Activated B cell treated with CpG ODN at 0.5 μM for 24 hours (primary cell): Measurements from ENCODE around the gene TRPV6. TPM values are rescaled to one million over a fixed set of nuclear protein-coding genes. Genes with fewer than 3 reads are reported as not detected.
A peak's percentile ranks its signal among the peaks of the same experiment; 100 is the strongest.

Experiments used
- ATAC-seq: fragments of 200-7000 bp; cut with Tn5 transposase; one replicate; pipeline ENCODE4 v1.10.0; 2021; ENCODE audit warnings: low read depth, mild to moderate bottlenecking, moderate library complexity
- CTCF ChIA-PET: fragments of 350-600 bp; sonication (Branson Sonifier 250); formaldehyde crosslinking; loops from one replicate; lab custom pipeline; 2021; ENCODE audit warnings: antibody characterized with exemption; lab: Charles Lee
- POLR2A ChIA-PET: fragments of 350-600 bp; sonication (Branson Sonifier 250); formaldehyde crosslinking; loops from one replicate; lab custom pipeline; 2021; ENCODE audit warnings: antibody characterized with exemption; lab: Charles Lee
- DNase-seq: peaks from one replicate; pipeline ENCODE4 v3.0.0; 2022
- H3K27ac Mint-ChIP-seq: one replicate; pipeline ENCODE4 v1.8.0; 2020; ENCODE audit warnings: mixed read lengths
- H3K27me3 Mint-ChIP-seq: one replicate; pipeline ENCODE4 v1.8.0; 2021; ENCODE audit warnings: mixed read lengths
- H3K36me3 Mint-ChIP-seq: one replicate; pipeline ENCODE4 v1.8.0; 2021; ENCODE audit warnings: low read depth, mixed read lengths
- H3K4me1 Mint-ChIP-seq: one replicate; pipeline ENCODE4 v1.8.0; 2021; ENCODE audit warnings: mixed read lengths
- H3K4me3 Mint-ChIP-seq: one replicate; pipeline ENCODE4 v1.8.0; 2020; ENCODE audit warnings: mild to moderate bottlenecking, mixed read lengths
- H3K9me3 Mint-ChIP-seq: one replicate; pipeline ENCODE4 v1.8.0; 2020; ENCODE audit warnings: mixed read lengths
- CTCF ChIP-seq: fragments of 200-600 bp; IDR thresholded peaks from one replicate; pipeline ENCODE4 v1.8.0; 2022; ENCODE audit warnings: antibody characterized with exemption, mild to moderate bottlenecking
- intact Hi-C: fragments of 100-400 bp; cut with micrococcal nuclease; formaldehyde crosslinking; loops from one replicate; pipeline ENCODE4 v1.15.1; 2024
- total RNA-seq: library from RNA; stranded (reverse); gene quantifications from 2 replicates; pipeline ENCODE4 v1.2.3, GENCODE V29; 2022

Gene TRPV6
- total RNA-seq, 1 donor from 2014 or later, result not detected

- Mint-ChIP-seq H3K36me3 (no peaks in the 10 kb centered on the region), H3K27ac (no peak overlapping the region), H3K4me1 (no peaks in the 10 kb centered on the region), H3K9me3 (no peaks in the 10 kb centered on the region), H3K4me3 (no peak overlapping the region), H3K27me3 (peaks cover 17% of the 10 kb centered on the region)
- CTCF ChIA-PET, result interaction anchor here (1.3 kb wide), 1 partner anchor 10 kb away, joined by 3 read pairs; no protein-coding TSS in a partner anchor
- ATAC-seq (no peak), DNase-seq (no peak)
- no peak for TF ChIP-seq CTCF
- intact Hi-C loops, result no loop called here
- POLR2A ChIA-PET, result no interaction called here
These were observed 6.0 kb upstream of the TRPV6 start for GRCh38 chr7:142891490-142892082.

DNA sequence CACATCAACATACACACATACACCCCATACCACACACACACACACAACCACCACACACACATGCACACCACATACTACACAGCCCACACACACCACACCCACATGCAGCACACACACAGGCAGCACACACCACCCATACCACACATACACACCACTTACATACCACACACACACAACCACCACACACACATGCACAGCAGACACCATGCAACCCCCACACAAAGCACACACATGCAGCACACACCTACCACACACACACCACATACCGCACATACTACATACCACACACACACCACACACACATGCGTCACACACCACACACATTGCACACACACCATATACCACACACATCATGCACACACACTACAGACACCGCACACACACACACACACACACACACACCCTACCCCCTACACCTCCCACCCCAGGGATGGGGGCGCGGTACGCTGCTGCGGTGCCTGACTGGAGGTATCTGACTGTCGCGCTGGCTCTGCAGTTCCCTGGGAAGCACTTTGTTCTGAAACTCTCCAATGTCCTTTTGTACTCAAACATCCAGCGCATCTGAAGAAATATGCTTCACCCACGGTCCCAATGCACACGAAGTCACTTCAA is 5.4 kb upstream of the TRPV6 start:
- ChIA-PET CTCF (no interaction called here), POLR2A (no interaction called here)
- H3K4me3 Mint-ChIP-seq, result no peak overlapping the region
- H3K27me3 Mint-ChIP-seq, result peaks cover 11% of the 10 kb centered on the region
- no peaks in the 10 kb centered on the region for H3K9me3 Mint-ChIP-seq
- H3K4me1 Mint-ChIP-seq, result no peaks in the 10 kb centered on the region
- no peak for DNase-seq
- no peaks in the 10 kb centered on the region for H3K36me3 Mint-ChIP-seq
- intact Hi-C loops, result no loop called here
- ATAC-seq, result no peak
- H3K27ac Mint-ChIP-seq, result no peak overlapping the region
- TF ChIP-seq CTCF, result no peak

DNA sequence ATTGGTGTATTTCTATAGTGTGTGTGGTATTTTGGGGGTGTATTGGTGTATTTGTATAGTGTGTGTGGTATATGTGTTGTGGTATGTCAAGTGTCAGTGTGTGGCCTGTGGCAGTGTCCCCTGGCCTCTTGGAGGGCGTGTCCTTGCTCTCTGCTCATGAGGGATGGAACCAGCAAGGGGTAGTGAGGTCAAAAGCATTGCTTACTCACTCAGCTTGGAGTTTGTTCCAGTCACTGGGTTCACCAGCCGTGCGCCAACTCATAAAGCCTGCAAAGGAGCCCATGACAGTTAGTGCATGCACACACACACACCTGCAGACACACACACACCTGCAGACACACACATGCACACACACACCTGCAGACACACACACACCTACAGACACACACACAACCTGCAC is 4.3 kb upstream of the TRPV6 start:
- POLR2A ChIA-PET, result no interaction called here
- Mint-ChIP-seq H3K4me1 (no peaks in the 10 kb centered on the region), H3K36me3 (no peaks in the 10 kb centered on the region), H3K27me3 (peaks cover 9% of the 10 kb centered on the region), H3K27ac (no peak overlapping the region), H3K4me3 (no peak overlapping the region), H3K9me3 (no peaks in the 10 kb centered on the region)
- no peak for DNase-seq
- no peak for TF ChIP-seq CTCF
- intact Hi-C loops, result no loop called here
- CTCF ChIA-PET, result no interaction called here
- ATAC-seq, result no peak

GRCh38 chr7:142887282-142888015 is 1.9 kb upstream of the TRPV6 start:
- Mint-ChIP-seq H3K27ac (no peak overlapping the region), H3K27me3 (peaks cover 4% of the 10 kb centered on the region), H3K9me3 (no peaks in the 10 kb centered on the region), H3K36me3 (no peaks in the 10 kb centered on the region), H3K4me1 (no peaks in the 10 kb centered on the region), H3K4me3 (no peak overlapping the region)
- ChIA-PET POLR2A (no interaction called here), CTCF (no interaction called here)
- intact Hi-C loops, result no loop called here
- ATAC-seq (no peak), DNase-seq (no peak)
- TF ChIP-seq CTCF, result no peak

GRCh38 chr7:142886866-142887265 is 1.3 kb upstream of the TRPV6 start:
- peaks cover 6% of the 10 kb centered on the region for H3K27me3 Mint-ChIP-seq
- CTCF ChIA-PET, result no interaction called here
- no peaks in the 10 kb centered on the region for H3K4me1 Mint-ChIP-seq
- ATAC-seq (no peak), DNase-seq (peak; percentile 1)
- H3K9me3 Mint-ChIP-seq, result no peaks in the 10 kb centered on the region
- H3K4me3 Mint-ChIP-seq, result no peak overlapping the region
- no peak overlapping the region for H3K27ac Mint-ChIP-seq
- POLR2A ChIA-PET, result no interaction called here
- TF ChIP-seq CTCF, result no peak
- intact Hi-C loops, result no loop called here
- no peaks in the 10 kb centered on the region for H3K36me3 Mint-ChIP-seq
